GM21786 (cell line): ENCODE measurements around the gene WWOX.

Experiments
- ATAC-seq: cut with Tn5 transposase; IDR thresholded peaks from one replicate; pipeline ENCODE4 v1.9.1; 2021; ENCODE audit not compliant: unreplicated experiment

Gene WWOX

GRCh38 chr16:78430281-78430680 lies 330.8 kb downstream of the WWOX start:
- ATAC-seq: no peak

- ATAC-seq: no peak
Measured at GRCh38 chr16:78431004-78431670, 331.7 kb downstream of the WWOX start.

GRCh38 chr16:78431701-78432100 lies 332.2 kb downstream of the WWOX start:
- no peak for ATAC-seq

GRCh38 chr16:78432451-78432850 lies 333.0 kb downstream of the WWOX start:
- ATAC-seq: no peak

GRCh38 chr16:78433116-78433515 lies 333.7 kb downstream of the WWOX start:
- ATAC-seq: no peak

GRCh38 chr16:78434401-78434800 lies 334.9 kb downstream of the WWOX start:
- no peak for ATAC-seq

GRCh38 chr16:78435260-78435659 lies 335.8 kb downstream of the WWOX start:
- ATAC-seq: no peak

GRCh38 chr16:78436023-78436422 lies 336.6 kb downstream of the WWOX start:
- ATAC-seq: no peak

- ATAC-seq: no peak
Measured at GRCh38 chr16:78436846-78437245, 337.4 kb downstream of the WWOX start.

GRCh38 chr16:78437352-78437968 lies 338.0 kb downstream of the WWOX start:
- ATAC-seq: no peak

GRCh38 chr16:78438219-78438618 lies 338.8 kb downstream of the WWOX start:
- ATAC-seq: no peak

GRCh38 chr16:78438632-78439031 lies 339.2 kb downstream of the WWOX start:
- no peak for ATAC-seq

- no peak for ATAC-seq
Measured at GRCh38 chr16:78439646-78440045, 340.2 kb downstream of the WWOX start.

GRCh38 chr16:78441298-78441697 lies 341.8 kb downstream of the WWOX start:
- no peak for ATAC-seq

GRCh38 chr16:78443542-78444364 lies 344.3 kb downstream of the WWOX start:
- no peak for ATAC-seq

GRCh38 chr16:78445818-78446217 lies 346.4 kb downstream of the WWOX start:
- no peak for ATAC-seq

GRCh38 chr16:78446486-78446885 lies 347.0 kb downstream of the WWOX start:
- no peak for ATAC-seq

- ATAC-seq: no peak
Measured at GRCh38 chr16:78446992-78447563, 347.6 kb downstream of the WWOX start.

- ATAC-seq: no peak
Measured at GRCh38 chr16:78448658-78449271, 349.3 kb downstream of the WWOX start.

- ATAC-seq: no peak
Measured at GRCh38 chr16:78450255-78450654, 350.8 kb downstream of the WWOX start.

- no peak for ATAC-seq
Measured at GRCh38 chr16:78452025-78452555, 352.6 kb downstream of the WWOX start.
